HG03108 (cell line): ENCODE data around the gene IL17B.

Experiments
- ATAC-seq: cut with Tn5 transposase; IDR thresholded peaks from one replicate; pipeline ENCODE4 v1.9.1; 2021; ENCODE audit warnings: moderate library complexity; ENCODE audit not compliant: unreplicated experiment

IL17B gene

DNA sequence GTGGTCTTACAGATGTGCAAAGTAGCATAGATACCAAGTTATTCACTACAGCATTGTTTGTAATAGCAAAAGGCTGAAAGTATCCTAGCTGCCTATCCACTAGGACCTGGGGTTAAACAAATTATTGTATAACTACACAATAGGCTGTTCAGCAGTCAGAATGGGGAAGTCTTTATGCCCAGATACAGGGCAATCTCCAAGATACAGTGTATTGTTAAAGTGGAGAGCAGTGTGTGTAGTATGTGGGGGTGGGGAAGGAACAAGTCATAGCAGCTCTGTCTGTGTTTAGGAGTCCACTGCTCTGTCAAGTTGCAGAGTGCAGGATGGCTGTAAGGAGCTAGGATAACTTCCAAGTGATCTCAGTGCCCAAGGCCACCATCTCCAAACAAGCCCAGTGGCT lies 15.7 kb downstream of the IL17B start:
- no peak for ATAC-seq

- no peak for ATAC-seq
These were observed 16.6 kb downstream of the IL17B start for GRCh38 chr5:149362541-149362940.

- no peak for ATAC-seq
These were observed 18.8 kb downstream of the IL17B start for GRCh38 chr5:149360272-149360671.

- ATAC-seq, result no peak
These were observed 20.1 kb downstream of the IL17B start for GRCh38 chr5:149358868-149359495.

GRCh38 chr5:149358294-149358651 lies 20.8 kb downstream of the IL17B start:
- no peak for ATAC-seq

DNA sequence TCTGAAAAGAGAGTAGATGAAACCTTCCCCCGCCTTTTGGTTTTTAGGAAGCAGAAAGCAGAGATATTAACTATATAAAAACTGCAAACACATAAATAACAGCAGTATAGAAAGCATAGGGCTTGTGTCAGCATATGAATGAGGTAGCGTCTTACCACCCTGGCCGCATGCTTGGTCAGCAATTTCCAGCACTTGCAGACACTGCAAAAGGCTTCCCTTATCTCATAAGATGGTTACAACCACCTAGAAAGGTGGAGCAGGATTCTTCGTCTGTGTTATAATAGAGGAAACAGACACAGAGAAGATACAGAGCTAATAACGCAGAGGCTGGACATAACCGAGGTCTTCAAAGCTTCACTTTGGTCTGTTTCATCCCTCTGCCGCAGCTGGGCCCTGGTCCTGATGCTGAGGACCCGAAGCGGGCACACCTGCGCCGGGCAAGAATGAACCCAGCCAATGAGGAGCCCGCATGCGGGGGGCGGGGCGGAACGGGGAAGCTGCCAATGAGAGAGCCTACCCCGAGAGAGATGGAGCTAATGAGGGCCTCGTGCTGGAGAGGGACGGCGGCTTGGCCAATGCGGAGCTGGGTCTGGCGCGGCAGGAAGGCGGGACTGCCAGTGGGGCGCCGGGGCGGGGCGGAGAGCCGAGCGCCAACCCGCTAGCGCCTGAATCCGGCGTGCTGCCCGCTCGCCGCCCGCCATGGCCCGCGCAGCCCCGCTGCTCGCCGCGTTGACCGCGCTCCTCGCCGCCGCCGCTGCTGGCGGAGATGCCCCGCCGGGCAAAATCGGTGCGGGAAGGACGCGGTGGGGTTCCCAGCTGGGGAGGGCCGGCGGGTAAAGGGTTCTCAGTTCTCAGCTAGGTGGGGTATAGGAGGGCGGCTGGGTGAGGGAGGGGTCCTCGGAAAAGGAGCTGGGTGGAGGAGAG lies 21.5 kb downstream of the IL17B start, which contains the start of gene PCYOX1L:
TSS of gene PCYOX1L (plus strand) at position 677 of the 924 bp plus-strand sequence. CDS start at position 700, 23 bp downstream.
- ATAC-seq, result peak; percentile 100

DNA sequence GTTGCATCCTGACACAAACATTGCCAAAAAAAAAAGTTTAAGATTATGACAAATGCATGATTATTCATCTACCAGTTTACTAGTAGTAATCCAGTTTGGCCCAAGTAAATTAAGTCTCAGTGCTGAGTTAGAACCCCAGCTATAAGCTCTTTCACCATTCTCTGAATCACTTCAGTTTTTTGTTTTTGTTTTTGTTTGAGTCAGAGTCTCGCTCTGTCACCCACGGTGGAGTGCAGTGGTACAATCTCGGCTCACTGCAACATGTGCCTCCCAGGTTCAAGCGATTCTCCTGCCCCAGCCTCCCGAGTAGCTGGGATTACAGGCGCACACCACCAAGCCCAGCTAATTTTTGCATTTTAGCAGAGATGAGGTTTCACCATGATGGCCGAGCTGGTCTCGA lies 22.7 kb downstream of the IL17B start:
- ATAC-seq, result no peak

- ATAC-seq, result no peak
These were observed 23.4 kb downstream of the IL17B start for GRCh38 chr5:149355688-149356087.

DNA sequence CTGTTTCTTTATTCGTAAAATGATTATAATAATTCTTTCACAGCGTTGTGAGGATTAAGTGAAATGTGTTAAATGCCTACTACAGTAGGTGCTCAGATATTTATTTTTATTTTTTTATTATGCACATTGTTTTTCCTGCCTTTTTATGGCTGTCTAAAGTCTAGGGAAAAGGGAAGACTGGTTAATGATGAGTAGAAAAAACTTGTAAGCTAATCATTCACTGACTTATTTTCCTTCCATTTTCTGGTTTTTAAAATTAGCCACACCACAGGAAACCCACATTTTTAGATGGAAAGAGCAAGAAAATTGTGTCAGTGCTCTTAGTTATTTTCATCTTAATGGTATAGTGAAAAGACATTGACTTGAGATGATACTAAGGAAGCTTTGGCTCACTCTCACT lies 25.2 kb downstream of the IL17B start:
- ATAC-seq, result no peak

- no peak for ATAC-seq
These were observed 26.9 kb downstream of the IL17B start for GRCh38 chr5:149352169-149352568.

- ATAC-seq, result no peak
These were observed 29.7 kb downstream of the IL17B start for GRCh38 chr5:149349382-149349781.

GRCh38 chr5:149348518-149348917 lies 30.6 kb downstream of the IL17B start:
- no peak for ATAC-seq

GRCh38 chr5:149345892-149346222 lies 33.2 kb downstream of the IL17B start:
- ATAC-seq, result no peak

- ATAC-seq, result peak; percentile 95
These were observed 33.8 kb downstream of the IL17B start, which contains the start of gene GRPEL2 for GRCh38 chr5:149345147-149345891. GRPEL2 (plus strand) TSS chr5:149345499; CDS start chr5:149345540, 41 bp downstream.

- no peak for ATAC-seq
These were observed 34.9 kb downstream of the IL17B start for GRCh38 chr5:149344151-149344550.

DNA sequence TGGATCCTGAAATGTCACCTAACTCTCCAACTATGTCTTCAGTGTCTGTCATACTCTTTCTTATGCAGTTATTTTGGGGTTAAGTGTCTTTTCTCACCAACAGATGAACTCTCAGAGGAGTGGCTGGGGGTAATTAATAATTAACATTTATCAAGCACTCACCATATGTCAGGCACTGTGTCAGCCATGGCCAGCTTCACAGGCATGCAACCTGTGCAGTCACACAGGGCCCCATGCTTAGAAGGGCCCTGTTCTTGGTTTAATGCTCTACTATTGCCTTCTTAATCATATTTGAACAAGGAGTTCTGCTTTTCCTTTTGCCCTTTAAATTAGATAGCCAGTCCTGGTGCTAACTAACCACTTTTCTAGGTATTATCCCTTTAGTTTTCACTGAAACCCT lies 37.2 kb downstream of the IL17B start:
- ATAC-seq, result no peak

- ATAC-seq, result no peak
These were observed 38.2 kb downstream of the IL17B start for GRCh38 chr5:149340920-149341319.

- ATAC-seq, result no peak
These were observed 40.7 kb downstream of the IL17B start for GRCh38 chr5:149338364-149338763.

DNA sequence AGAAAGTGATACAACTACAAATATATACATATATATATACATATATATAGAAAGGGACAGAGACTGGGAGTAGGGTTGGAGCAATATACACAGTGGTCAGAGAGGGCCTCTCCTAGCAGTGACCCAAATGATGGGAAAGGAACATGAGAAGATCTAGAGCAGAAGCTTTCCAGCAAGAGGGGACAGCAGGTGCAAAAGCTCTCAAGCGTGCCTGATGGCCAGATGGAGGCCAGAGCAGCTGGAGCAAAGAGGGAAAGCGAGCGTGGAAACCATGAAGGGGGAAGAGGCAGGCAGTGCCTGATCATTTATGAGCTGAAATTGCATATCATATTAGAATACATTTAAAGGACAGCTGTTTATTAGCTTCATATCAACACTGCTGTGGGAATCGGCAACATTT lies 41.4 kb downstream of the IL17B start:
- no peak for ATAC-seq

GRCh38 chr5:149333711-149334443 lies 45.2 kb downstream of the IL17B start:
- no peak for ATAC-seq

DNA sequence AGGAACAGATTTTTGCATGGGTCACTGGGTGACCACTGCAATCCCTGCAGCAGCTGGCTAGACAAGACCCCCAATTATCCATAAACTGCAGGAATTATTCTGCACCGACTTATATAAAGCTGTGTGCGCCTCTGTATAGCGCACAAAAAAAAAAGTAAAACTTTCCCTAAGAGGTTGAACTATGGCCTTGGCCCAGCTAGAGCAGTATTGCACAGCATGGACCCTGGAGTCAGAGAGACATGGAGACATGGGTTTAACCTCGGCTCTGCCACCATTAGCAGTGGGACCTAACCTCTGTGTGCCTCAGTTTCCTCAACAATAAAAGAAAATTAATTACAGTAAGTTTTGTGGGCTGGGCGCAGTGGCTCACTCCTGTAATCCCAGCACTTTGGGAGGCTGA lies 50.9 kb downstream of the IL17B start:
- no peak for ATAC-seq
